H1 (cell line): ENCODE measurements around the gene ITPR3. TPM values are rescaled to one million over a fixed set of nuclear protein-coding genes. Genes with fewer than 3 reads are reported as not detected.

Experiments used
- CTCF ChIA-PET: fragments of 300-600 bp; sonication (Branson Sonifier 250); formaldehyde crosslinking; loops from one replicate; lab custom pipeline; 2021; ENCODE audit not compliant: partially characterized antibody; lab: Charles Lee
- POLR2A ChIA-PET: fragments of 300-600 bp; sonication (Branson Sonifier 250); formaldehyde crosslinking; loops from one replicate; lab custom pipeline; 2021; ENCODE audit warnings: inconsistent platforms; ENCODE audit not compliant: partially characterized antibody; lab: Charles Lee
- DNase-seq, 2 experiments: peaks; one replicate each; pipeline versions ENCODE4 v3.0.0 to v3.0.0-alpha.2; 2010 to 2022; ENCODE audit warnings: low spot score in 2 of 2, low read depth in 1 of 2, mixed read lengths in 1 of 2
- FAIRE-seq: peaks from 2 replicates; lab custom pipeline; 2011; peaks lifted over from hg19 to GRCh38; lab: Jason Lieb, UNC
- H2AFZ ChIP-seq: 2 replicates; pipeline ENCODE4 v1.8.1; 2012; ENCODE audit warnings: low read length, inconsistent platforms
- H2AK5ac ChIP-seq: 2 replicates; pipeline ENCODE4 v1.6.1; 2013; ENCODE audit warnings: low read depth, low read length
- H2BK120ac ChIP-seq: replicated peaks from 2 replicates; pipeline ENCODE3; 2013; ENCODE audit warnings: low read depth, low read length, inconsistent platforms
- H2BK12ac ChIP-seq: 2 replicates; pipeline ENCODE4 v1.6.1; 2013; ENCODE audit warnings: low read depth, low read length
- H2BK15ac ChIP-seq: 2 replicates; pipeline ENCODE4 v1.6.1; 2013; ENCODE audit warnings: low read length
- H2BK20ac ChIP-seq: 2 replicates; pipeline ENCODE4 v1.6.1; 2013; ENCODE audit warnings: low read length
- H2BK5ac ChIP-seq: 2 replicates; pipeline ENCODE4 v1.6.1; 2013; ENCODE audit warnings: low read depth, low read length
- H3K14ac ChIP-seq: 2 replicates; pipeline ENCODE4 v1.6.1; 2013; ENCODE audit warnings: inconsistent platforms; ENCODE audit not compliant: insufficient read length
- H3K18ac ChIP-seq: 2 replicates; pipeline ENCODE4 v1.6.1; 2013; ENCODE audit warnings: low read length; ENCODE audit errors: extremely low read depth
- H3K23ac ChIP-seq: 2 replicates; pipeline ENCODE4 v1.6.1; 2013; ENCODE audit warnings: inconsistent platforms; ENCODE audit not compliant: insufficient read length
- H3K23me2 ChIP-seq: 2 replicates; pipeline ENCODE4 v1.6.1; 2013; ENCODE audit warnings: low read depth, low read length
- H3K27ac ChIP-seq: 2 replicates; pipeline ENCODE4 v1.6.1; 2011; ENCODE audit warnings: low read depth, low read length, inconsistent platforms
- H3K27me3 ChIP-seq, 4 experiments: replicated peaks in 1 of 4; 1 replicate in 1 of 4; 2 replicates in 3 of 4; pipeline versions ENCODE4 v1.6.1 to v1.8.1; 2011 to 2013; ENCODE audit warnings: low read length in 3 of 4, mild to moderate bottlenecking in 3 of 4, inconsistent platforms in 2 of 4, mixed read lengths in 2 of 4, moderate library complexity in 1 of 4; ENCODE audit not compliant: control insufficient read depth in 3 of 4, insufficient read depth in 3 of 4; ENCODE audit errors: extremely low read depth in 1 of 4
- H3K36me3 ChIP-seq, 4 experiments: 2 replicates each; pipeline versions ENCODE4 v1.6.1 to v1.8.1; 2011 to 2013; ENCODE audit warnings: mild to moderate bottlenecking in 4 of 4, low read length in 3 of 4, moderate library complexity in 2 of 4, control low read depth in 1 of 4, inconsistent platforms in 1 of 4; ENCODE audit not compliant: insufficient read depth in 4 of 4, control insufficient read depth in 2 of 4
- H3K4ac ChIP-seq: replicated peaks from 2 replicates; pipeline ENCODE3; 2013; ENCODE audit warnings: low read length, low read depth, mixed read lengths, inconsistent platforms; ENCODE audit not compliant: insufficient read length
- H3K4me1 ChIP-seq, 4 experiments: replicated peaks in 1 of 4; 1 replicate in 1 of 4; 2 replicates in 3 of 4; pipeline versions ENCODE4 v1.6.1 to v1.8.1; 2011 to 2013; ENCODE audit warnings: low read length in 3 of 4, inconsistent platforms in 2 of 4, mixed read lengths in 1 of 4; ENCODE audit not compliant: insufficient read depth in 4 of 4, control insufficient read depth in 3 of 4
- H3K4me2 ChIP-seq, 2 experiments: 2 replicates each; pipeline versions ENCODE4 v1.6.1 to v1.8.1; 2011 to 2013; ENCODE audit warnings: low read depth in 2 of 2, low read length in 2 of 2, control low read depth in 1 of 2, inconsistent platforms in 1 of 2, mild to moderate bottlenecking in 1 of 2; ENCODE audit not compliant: insufficient read depth in 1 of 2
- H3K4me3 ChIP-seq, 4 experiments: fragments of 200-600, 300-600 bp in 1 of 4; sonication (generic), shearing (Covaris generic), sonication (Bioruptor Twin) in 1 of 4; 2 replicates each; pipeline versions ENCODE4 v1.5.1 to v1.8.1; 2011 to 2016; ENCODE audit warnings: low read length in 4 of 4, low read depth in 3 of 4, control low read depth in 2 of 4, inconsistent platforms in 2 of 4, mild to moderate bottlenecking in 2 of 4, mixed read lengths in 1 of 4, moderate library complexity in 1 of 4; ENCODE audit not compliant: insufficient read depth in 2 of 4; ENCODE audit errors: extremely low read depth in 1 of 4
- H3K56ac ChIP-seq: replicated peaks from 2 replicates; pipeline ENCODE3; 2013; ENCODE audit warnings: low read depth, mild to moderate bottlenecking, mixed read lengths, low read length, inconsistent platforms; ENCODE audit not compliant: insufficient read length
- H3K79me1 ChIP-seq: 2 replicates; pipeline ENCODE4 v1.6.1; 2013; ENCODE audit warnings: low read depth, low read length, control low read depth
- H3K79me2 ChIP-seq, 2 experiments: 2 replicates each; pipeline versions ENCODE4 v1.6.1 to v1.8.1; 2012 to 2013; ENCODE audit warnings: low read length in 2 of 2, mild to moderate bottlenecking in 2 of 2, inconsistent platforms in 1 of 2; ENCODE audit not compliant: insufficient read depth in 2 of 2, control insufficient read depth in 1 of 2
- H3K9ac ChIP-seq, 4 experiments: replicated peaks in 1 of 4; 1 replicate in 1 of 4; 2 replicates in 3 of 4; pipeline versions ENCODE4 v1.6.1 to v1.8.1; 2011 to 2013; ENCODE audit warnings: low read depth in 3 of 4, low read length in 3 of 4, control low read depth in 2 of 4, mild to moderate bottlenecking in 2 of 4, moderate library complexity in 2 of 4, inconsistent platforms in 1 of 4; ENCODE audit errors: extremely low read depth in 1 of 4
- H3K9me3 ChIP-seq, 2 experiments: 2 replicates each; pipeline versions ENCODE4 v1.6.1 to v1.8.1; 2012 to 2013; ENCODE audit warnings: mild to moderate bottlenecking in 2 of 2, moderate library complexity in 2 of 2, control low read depth in 1 of 2, inconsistent platforms in 1 of 2, low read depth in 1 of 2, low read length in 1 of 2, mixed read lengths in 1 of 2; ENCODE audit not compliant: insufficient read depth in 2 of 2
- H4K20me1 ChIP-seq, 2 experiments: replicated peaks in 1 of 2; 2 replicates each; pipeline versions ENCODE3 to v1.8.1; 2011 to 2013; ENCODE audit warnings: inconsistent platforms in 2 of 2, low read length in 2 of 2, mild to moderate bottlenecking in 1 of 2; ENCODE audit not compliant: insufficient read depth in 2 of 2, control insufficient read depth in 1 of 2
- H4K5ac ChIP-seq: 2 replicates; pipeline ENCODE4 v1.6.1; 2013; ENCODE audit warnings: low read length, low read depth, mixed read lengths, inconsistent platforms; ENCODE audit not compliant: insufficient read length
- H4K8ac ChIP-seq: 2 replicates; pipeline ENCODE4 v1.8.0; 2013; ENCODE audit warnings: mild to moderate bottlenecking, moderate library complexity, low read length, inconsistent platforms; ENCODE audit not compliant: insufficient read depth; ENCODE audit errors: extremely low read depth
- H4K91ac ChIP-seq: replicated peaks from 2 replicates; pipeline ENCODE3; 2013; ENCODE audit warnings: low read length, mixed read lengths, inconsistent platforms; ENCODE audit not compliant: insufficient read length
- CBX5 ChIP-seq: fragments of 300-800, 300-1000 bp; sonication (generic); IDR thresholded peaks from 2 replicates; pipeline ENCODE4 v1.7.1; 2016; ENCODE audit warnings: antibody characterized with exemption, low read length, low read depth
- CBX8 ChIP-seq: fragments of 300-800, 300-1000 bp; sonication (generic); IDR thresholded peaks from 2 replicates; pipeline ENCODE4 v1.7.1; 2016; ENCODE audit warnings: low read depth, low read length, borderline replicate concordance
- EZH2 ChIP-seq: fragments of 200-600 bp; sonication (generic); IDR thresholded peaks from 2 replicates; pipeline ENCODE4 v1.7.1; 2012; ENCODE audit warnings: low read depth, mild to moderate bottlenecking, moderate library complexity, low read length, inconsistent platforms; ENCODE audit not compliant: severe bottlenecking
- JUN ChIP-seq: IDR thresholded peaks from 2 replicates; pipeline ENCODE4 v1.6.1; 2011; ENCODE audit warnings: low read depth, mild to moderate bottlenecking, improper control_type of control experiment, low read length
- RAD21 ChIP-seq, 2 experiments: IDR thresholded peaks in 1 of 2; conservative IDR thresholded peaks in 1 of 2; 2 replicates each; pipeline ENCODE4 v1.6.1; 2011; ENCODE audit warnings: low read depth in 2 of 2, low read length in 2 of 2, improper control_type of control experiment in 1 of 2, inconsistent platforms in 1 of 2, mild to moderate bottlenecking in 1 of 2, moderate library complexity in 1 of 2
- RFX5 ChIP-seq: IDR thresholded peaks from 2 replicates; pipeline ENCODE4 v1.6.1; 2011; ENCODE audit warnings: low read depth, low read length, improper control_type of control experiment, borderline replicate concordance
- RXRA ChIP-seq: IDR thresholded peaks from 2 replicates; pipeline ENCODE4 v1.6.1; 2011; ENCODE audit warnings: low read depth, mild to moderate bottlenecking, low read length, moderate library complexity; ENCODE audit not compliant: insufficient read depth
- SP4 ChIP-seq: IDR thresholded peaks from 2 replicates; pipeline ENCODE4 v1.6.1; 2012; ENCODE audit warnings: low read length, inconsistent platforms
- SRF ChIP-seq: IDR thresholded peaks from 2 replicates; pipeline ENCODE4 v1.6.1; 2011; ENCODE audit warnings: mild to moderate bottlenecking, low read depth, low read length, moderate library complexity
- WGBS, 2 experiments: shearing (Covaris generic) in 1 of 2; methylation state at CpG; one replicate each; pipeline versions ENCODE4 v1.1.6 to v1.1.7; 2013 to 2015; ENCODE audit warnings: low lambda C conversion rate in 2 of 2, mixed read lengths in 2 of 2, inconsistent platforms in 1 of 2, low coverage in 1 of 2, missing lambda C conversion rate in 1 of 2; ENCODE audit not compliant: insufficient replicate concordance in 2 of 2, insufficient coverage in 1 of 2, insufficient read length in 1 of 2; ENCODE audit errors: extremely low coverage in 1 of 2, missing lambda C conversion rate in 1 of 2; 5-methylcytosine and 5-hydroxymethylcytosine counted together
- polyA plus RNA-seq, 7 experiments: library from polyadenylated mRNA; depleted of rRNA in 3 of 7; stranded (reverse) in 5 of 7; unstranded in 2 of 7; fragments of >200 nt in 5 of 7; fragments of 200-250 nt in 2 of 7; gene quantifications; 1 replicate in 5 of 7; 2 replicates in 1 of 7; 4 replicates in 1 of 7; pipeline versions ENCODE4 v1.2.1 to v1.2.3, GENCODE V29; 2011 to 2013; ENCODE audit warnings: missing spikeins in 2 of 7, mixed read lengths in 2 of 7
- total RNA-seq: library from RNA; stranded (reverse); fragmentation: NEBNext Ultra II Directional; extraction: Animal tissue kit (Norgen Biotek cat#: 25700); gene quantifications from 2 replicates; pipeline ENCODE4 v1.2.1, GENCODE V29; 2021
- TF ChIP-seq, protein P1 (sequence below): IDR thresholded peaks from 2 replicates; pipeline ENCODE4 v1.6.1; 2012; ENCODE audit warnings: inconsistent platforms
- TF ChIP-seq, protein P2 (sequence below): IDR thresholded peaks from 2 replicates; pipeline ENCODE4 v1.6.1; 2011; ENCODE audit warnings: low read length, improper control_type of control experiment

ITPR3 gene
- total and polyA plus RNA-seq, 2 of the 8 experiments (the other 6 are each of a cell fraction or from before 2014, with no cell fraction given), result 29.1 to 45.7 TPM

DNA sequence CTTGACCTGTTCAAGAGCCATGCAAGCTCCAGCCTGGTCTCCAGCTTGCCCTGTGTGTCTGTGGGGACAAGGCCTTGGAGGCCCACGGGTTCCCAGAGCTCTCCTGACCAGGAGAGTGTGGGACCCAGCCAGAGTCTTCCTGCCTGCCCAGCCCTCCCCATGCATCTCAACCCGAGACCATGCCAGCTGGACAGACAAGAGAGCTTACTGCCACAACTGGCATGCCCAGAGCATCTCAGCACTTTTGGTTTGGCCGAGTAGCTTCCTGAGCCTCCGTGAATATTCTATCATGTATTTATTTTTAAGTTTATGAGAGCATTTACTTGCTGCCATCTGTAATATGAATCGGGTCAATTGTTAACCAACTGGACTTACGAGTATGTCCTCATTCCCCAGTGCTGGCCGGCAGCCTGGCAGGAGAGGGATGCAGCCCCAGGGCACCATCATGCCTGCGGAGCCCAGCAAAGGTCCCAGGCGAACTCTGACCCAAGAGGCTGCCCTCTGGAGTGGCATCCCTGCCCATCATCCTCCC lies 110.7 kb downstream of the ITPR3 start:
- Histone ChIP-seq H3K9me3 (no peaks in the 10 kb centered on the region; a peak in 1 of 4 replicates), H4K91ac (no peak overlapping the region), H3K36me3 (no peaks in the 10 kb centered on the region), H3K9ac (no peak overlapping the region), H4K8ac (no peak overlapping the region; the same call in 1 of the 2 replicates), H3K4me1 (peaks cover 0 to 2% (median 0%) of the 10 kb centered on the region in 4 experiments; a peak in 4 of 7 replicates), H3K18ac (no peak overlapping the region), H3K4me2 (no peak overlapping the region), H3K4me3 (no peak overlapping the region), H3K79me1 (no peaks in the 10 kb centered on the region), H2BK12ac (no peak overlapping the region), H3K79me2 (no peaks in the 10 kb centered on the region), H3K14ac (no peak overlapping the region), H3K4ac (no peak overlapping the region), H2AK5ac (no peak overlapping the region), H2BK120ac (no peak overlapping the region), H3K56ac (no peak overlapping the region), H2BK15ac (no peak overlapping the region), H3K23me2 (no peaks in the 10 kb centered on the region), H4K5ac (no peak overlapping the region), H3K27ac (no peak overlapping the region), H2AFZ (no peak overlapping the region), H4K20me1 (no peaks in the 10 kb centered on the region), H3K23ac (no peak overlapping the region), H2BK20ac (no peak overlapping the region), H3K27me3 (peaks cover 0 to 6% (median 0%) of the 10 kb centered on the region in 4 experiments; a peak in 3 of 7 replicates), H2BK5ac (no peak overlapping the region)
- DNase-seq, result no peak
- CTCF ChIA-PET, result interaction anchor here (0.6 to 2.6 kb wide), 13 partner anchors 8 to 432 kb away, joined by 3 to 10 read pairs (median 3); partner anchors contain the start of gene UQCC2
- no peak for FAIRE-seq
- POLR2A ChIA-PET, result interaction anchor here (0.7 kb wide), 1 partner anchor 11 kb away, joined by 3 read pairs; no protein-coding TSS in a partner anchor
- 89% methylated on average over 9 of the region's 9 CpGs; no CpG with 5 or more reads in 1 of the 2 experiments for WGBS, 2 experiments
- TF ChIP-seq SRF, result no peak
- TF ChIP-seq RAD21 (IDR thresholded peaks at IDR 0.05 in 1 of 2, conservative IDR thresholded peaks at IDR 0.05 in 1 of 2; ENCODE audit: low read depth in 2 of 2, low read length in 2 of 2), result no peak
- no peak for TF ChIP-seq CBX5
- no peak for TF ChIP-seq RFX5
- no peak for TF ChIP-seq EZH2
- TF ChIP-seq, protein P1, sequence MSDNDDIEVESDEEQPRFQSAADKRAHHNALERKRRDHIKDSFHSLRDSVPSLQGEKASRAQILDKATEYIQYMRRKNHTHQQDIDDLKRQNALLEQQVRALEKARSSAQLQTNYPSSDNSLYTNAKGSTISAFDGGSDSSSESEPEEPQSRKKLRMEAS, result no peak
- no peak for TF ChIP-seq JUN
- no peak for TF ChIP-seq CBX8
- no peak for TF ChIP-seq SP4
- TF ChIP-seq, protein P2, sequence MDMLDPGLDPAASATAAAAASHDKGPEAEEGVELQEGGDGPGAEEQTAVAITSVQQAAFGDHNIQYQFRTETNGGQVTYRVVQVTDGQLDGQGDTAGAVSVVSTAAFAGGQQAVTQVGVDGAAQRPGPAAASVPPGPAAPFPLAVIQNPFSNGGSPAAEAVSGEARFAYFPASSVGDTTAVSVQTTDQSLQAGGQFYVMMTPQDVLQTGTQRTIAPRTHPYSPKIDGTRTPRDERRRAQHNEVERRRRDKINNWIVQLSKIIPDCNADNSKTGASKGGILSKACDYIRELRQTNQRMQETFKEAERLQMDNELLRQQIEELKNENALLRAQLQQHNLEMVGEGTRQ, result no peak
- TF ChIP-seq RXRA, result no peak
